Body of pancreas (tissue), 4 donors: ENCODE measurements around the gene NSUN6. TPM values are rescaled to one million over a fixed set of nuclear protein-coding genes. Genes with fewer than 3 reads are reported as not detected.
"Not testable (repeated sequence)": the region's sequence is repeated elsewhere in the genome, so short reads cannot be mapped to it uniquely, and the experiment has no call there.

Source experiments
- ATAC-seq: fragments of 150-250 bp; one replicate; pipeline ENCODE4 v1.9.1; 2016
- DNase-seq, 4 donors: peaks; one replicate each; pipeline ENCODE4 v3.0.0-alpha.2; 2019
- H3K27ac ChIP-seq, 4 donors: fragments of 200-600 bp; sonication (generic); 1 replicate in 3 of 4; 2 replicates in 1 of 4; pipeline versions ENCODE4 v1.5.1 to v1.6.1; 2016 to 2019; ENCODE audit warnings: mild to moderate bottlenecking in 1 of 4, mixed read lengths in 1 of 4, moderate library complexity in 1 of 4
- H3K27me3 ChIP-seq, 2 donors: fragments of 200-600 bp; sonication (generic); one replicate each; pipeline ENCODE4 v1.6.0; 2016; ENCODE audit warnings: mild to moderate bottlenecking in 1 of 2
- H3K36me3 ChIP-seq, 2 donors: fragments of 200-600 bp; sonication (generic); replicated peaks in 1 of 2; 2 replicates each; pipeline ENCODE4 v1.5.1; 2016; ENCODE audit warnings: low read depth in 2 of 2; ENCODE audit not compliant: insufficient read depth in 1 of 2
- H3K4me1 ChIP-seq: fragments of 200-600 bp; sonication (generic); one replicate; pipeline ENCODE4 v1.6.0; 2016
- H3K4me3 ChIP-seq, 2 donors: fragments of 200-600 bp; sonication (generic); 1 replicate in 1 of 2; 2 replicates in 1 of 2; pipeline ENCODE4 v1.5.1; 2016 to 2019
- H3K9me3 ChIP-seq, 3 donors: fragments of 200-600 bp; sonication (generic); 1 replicate in 2 of 3; 2 replicates in 1 of 3; pipeline ENCODE4 v1.5.1; 2016
- POLR2A ChIP-seq, 3 donors: fragments of 450-650 bp; IDR thresholded peaks; one replicate each; pipeline ENCODE4 v1.6.1; 2016; ENCODE audit warnings: antibody characterized with exemption in 3 of 3, mild to moderate bottlenecking in 2 of 3
- WGBS, 2 donors: methylation state at CpG; one replicate each; pipeline ENCODE4 v1.1.5; 2017; 5-methylcytosine and 5-hydroxymethylcytosine counted together
- intact Hi-C: fragments of 100-400 bp; cut with DNase I; formaldehyde crosslinking; loops from one replicate; pipeline ENCODE4 v1.15.1; 2023
- total RNA-seq, 2 donors: library from RNA; depleted of rRNA; stranded (reverse); fragments of >200 nt; gene quantifications; one replicate each; pipeline ENCODE4 v1.1.0, GENCODE V29; 2016
- TF ChIP-seq, protein P1 (sequence below), 7 experiments: fragments of 450-650 bp in 4 of 7; fragments of 200-600 bp in 3 of 7; sonication (generic) in 3 of 7; IDR thresholded peaks; one replicate each; pipeline ENCODE4 v1.5.1; 2016 to 2019; ENCODE audit warnings: antibody characterized with exemption in 7 of 7

NSUN6 gene
- total RNA-seq, 2 donors from 2014 or later: 19.5 to 21.4 TPM

DNA sequence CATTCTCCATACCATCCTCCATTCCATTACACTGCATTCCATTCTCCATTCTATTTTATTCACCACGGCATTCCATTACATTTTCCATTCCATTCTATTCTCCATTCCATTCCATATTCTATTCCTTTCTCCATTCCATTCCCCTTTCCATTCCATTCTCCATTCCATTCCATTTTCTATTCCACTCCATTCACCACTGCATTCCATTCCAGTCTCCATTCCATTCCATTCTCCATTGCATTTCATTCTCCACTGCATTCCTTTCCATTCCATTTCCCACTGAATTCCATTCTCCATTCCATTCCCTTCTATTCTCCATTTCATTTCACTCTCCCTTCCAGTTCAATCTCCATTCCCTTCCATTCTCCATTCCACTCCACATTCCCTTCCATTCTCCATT, 79.6 kb downstream of the NSUN6 start:
- no peak overlapping the region for H3K4me3 ChIP-seq
- no peaks in the 10 kb centered on the region for H3K36me3 ChIP-seq
- H3K27ac ChIP-seq: no peak overlapping the region
- DNase-seq: no peak
- whole genome bisulfite sequencing, 2 donors: 97 to 100% methylated on average over 1 of the region's 1 CpG
- H3K4me1 ChIP-seq: no peaks in the 10 kb centered on the region
- no peak for ATAC-seq
- intact Hi-C loops: no loop called here
- no peaks in the 10 kb centered on the region for H3K27me3 ChIP-seq
- H3K9me3 ChIP-seq: no peaks in the 10 kb centered on the region
- TF ChIP-seq, protein P1, sequence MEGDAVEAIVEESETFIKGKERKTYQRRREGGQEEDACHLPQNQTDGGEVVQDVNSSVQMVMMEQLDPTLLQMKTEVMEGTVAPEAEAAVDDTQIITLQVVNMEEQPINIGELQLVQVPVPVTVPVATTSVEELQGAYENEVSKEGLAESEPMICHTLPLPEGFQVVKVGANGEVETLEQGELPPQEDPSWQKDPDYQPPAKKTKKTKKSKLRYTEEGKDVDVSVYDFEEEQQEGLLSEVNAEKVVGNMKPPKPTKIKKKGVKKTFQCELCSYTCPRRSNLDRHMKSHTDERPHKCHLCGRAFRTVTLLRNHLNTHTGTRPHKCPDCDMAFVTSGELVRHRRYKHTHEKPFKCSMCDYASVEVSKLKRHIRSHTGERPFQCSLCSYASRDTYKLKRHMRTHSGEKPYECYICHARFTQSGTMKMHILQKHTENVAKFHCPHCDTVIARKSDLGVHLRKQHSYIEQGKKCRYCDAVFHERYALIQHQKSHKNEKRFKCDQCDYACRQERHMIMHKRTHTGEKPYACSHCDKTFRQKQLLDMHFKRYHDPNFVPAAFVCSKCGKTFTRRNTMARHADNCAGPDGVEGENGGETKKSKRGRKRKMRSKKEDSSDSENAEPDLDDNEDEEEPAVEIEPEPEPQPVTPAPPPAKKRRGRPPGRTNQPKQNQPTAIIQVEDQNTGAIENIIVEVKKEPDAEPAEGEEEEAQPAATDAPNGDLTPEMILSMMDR (IDR thresholded peaks at IDR 0.05): no peak

DNA sequence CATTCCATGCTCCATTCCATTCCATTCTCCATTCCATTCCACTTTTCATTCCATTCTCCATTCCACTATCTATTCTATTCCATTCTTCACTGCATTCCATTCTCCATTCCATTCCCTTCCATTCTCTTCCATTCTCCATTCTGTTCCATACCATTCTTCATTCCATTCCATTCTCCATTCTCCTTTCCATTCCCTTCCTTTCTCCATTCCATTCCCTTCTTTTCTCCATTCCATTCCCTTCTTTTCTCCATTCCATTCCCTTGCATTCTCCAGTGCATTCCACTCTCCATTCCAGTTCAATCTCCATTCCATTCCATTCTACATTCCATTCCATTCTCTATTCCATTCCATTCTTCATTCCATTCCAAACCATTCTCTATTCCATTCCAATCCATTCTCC, 80.3 kb downstream of the NSUN6 start:
- DNase-seq (no peak), ATAC-seq (no peak)
- no peak overlapping the region for H3K27ac ChIP-seq
- H3K4me1 ChIP-seq: no peaks in the 10 kb centered on the region
- no peaks in the 10 kb centered on the region for H3K9me3 ChIP-seq
- H3K36me3 ChIP-seq: no peaks in the 10 kb centered on the region
- H3K27me3 ChIP-seq: no peaks in the 10 kb centered on the region
- TF ChIP-seq POLR2A (IDR thresholded peaks at IDR 0.05): no peak
- TF ChIP-seq, protein P1 (IDR thresholded peaks at IDR 0.05): no peak
- intact Hi-C loops: no loop called here
- no peak overlapping the region for H3K4me3 ChIP-seq

DNA sequence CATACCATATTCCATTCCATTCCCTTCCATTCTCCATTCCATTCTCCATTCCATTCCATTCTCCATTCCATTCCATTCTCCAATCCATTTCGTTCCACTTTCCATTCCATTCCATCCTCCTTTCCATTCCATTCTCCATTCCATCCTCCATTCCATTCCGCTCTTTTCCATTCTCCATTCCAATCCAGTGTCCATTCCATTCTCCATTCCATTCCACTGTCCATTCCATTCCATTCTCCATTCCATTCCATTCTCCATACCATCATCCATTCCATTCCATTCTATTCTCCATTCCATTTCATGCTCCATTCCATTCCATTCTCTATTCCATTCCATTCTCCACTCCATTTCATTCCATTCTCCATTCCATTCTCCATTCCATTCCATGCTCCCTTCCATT, 81.0 kb downstream of the NSUN6 start:
- intact Hi-C loops, H3K9me3 ChIP-seq, H3K27ac ChIP-seq, H3K36me3 ChIP-seq, ATAC-seq, H3K4me3 ChIP-seq, DNase-seq, H3K27me3 ChIP-seq, H3K4me1 ChIP-seq: not testable (repeated sequence)
- 93 to 100% methylated on average over 2 of the region's 2 CpGs for WGBS, 2 donors

DNA sequence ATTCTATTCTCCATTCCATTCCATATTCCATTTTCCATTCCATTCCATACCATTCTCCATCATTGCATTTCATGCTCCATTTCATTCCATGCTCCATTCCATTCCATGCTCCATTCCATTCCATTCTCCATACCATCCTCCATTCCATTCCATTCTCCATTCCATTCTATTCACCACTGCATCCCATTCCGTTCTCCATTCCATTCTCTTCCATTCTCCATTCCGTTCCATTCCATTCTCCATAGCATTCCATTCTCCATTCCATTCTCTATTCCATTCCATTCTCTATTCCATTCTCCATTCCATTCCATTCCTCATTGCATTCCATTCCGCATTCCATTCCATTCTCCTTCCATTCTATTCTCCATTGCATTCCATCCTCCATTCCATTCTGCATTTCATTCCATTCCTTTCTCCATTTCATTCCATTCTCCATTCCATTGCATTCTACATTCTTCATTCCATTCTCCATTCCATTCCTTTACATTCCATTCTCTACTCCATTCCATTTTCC, 84.0 kb downstream of the NSUN6 start:
- 97 to 99% methylated on average over 3 of the region's 3 CpGs for WGBS, 2 donors
- no peak for ATAC-seq

DNA sequence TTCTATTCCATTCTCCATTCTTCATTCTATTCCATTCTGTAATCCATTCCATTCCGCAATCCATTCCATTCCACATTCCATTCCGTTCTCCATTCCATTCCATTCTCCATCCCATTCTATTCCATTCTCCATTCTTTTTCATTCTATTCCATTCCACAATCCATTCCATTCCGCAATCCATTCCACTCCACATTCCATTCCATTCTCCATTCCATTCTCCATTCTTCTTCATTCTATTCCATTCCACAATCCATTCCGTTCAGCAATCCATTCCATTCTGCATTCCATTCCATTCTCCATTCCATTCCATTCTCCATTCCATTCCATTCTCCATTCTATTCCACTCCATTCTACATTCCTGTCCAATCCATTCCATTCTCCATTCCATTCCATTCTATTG, 85.2 kb downstream of the NSUN6 start:
- 77 to 92% methylated on average over 4 of the region's 4 CpGs for WGBS, 2 donors
- H3K4me3 ChIP-seq: no peak overlapping the region
- no peaks in the 10 kb centered on the region for H3K36me3 ChIP-seq
- no peak for TF ChIP-seq POLR2A (IDR thresholded peaks at IDR 0.05)
- TF ChIP-seq, protein P1 (IDR thresholded peaks at IDR 0.05): no peak
- no peaks in the 10 kb centered on the region for H3K9me3 ChIP-seq
- ATAC-seq: no peak
- no peaks in the 10 kb centered on the region for H3K27me3 ChIP-seq
- no peak for DNase-seq
- no peak overlapping the region for H3K27ac ChIP-seq
- no peaks in the 10 kb centered on the region for H3K4me1 ChIP-seq
- intact Hi-C loops: no loop called here

More for the DNA sequence above, 84.0 kb downstream of the NSUN6 start:
- H3K27ac ChIP-seq: no peak overlapping the region
- no peaks in the 10 kb centered on the region for H3K36me3 ChIP-seq
- TF ChIP-seq, protein P1 (IDR thresholded peaks at IDR 0.05): no peak
- H3K4me3 ChIP-seq: no peak overlapping the region
- intact Hi-C loops: no loop called here
- H3K27me3 ChIP-seq: no peaks in the 10 kb centered on the region
- DNase-seq: no peak
- H3K9me3 ChIP-seq: no peaks in the 10 kb centered on the region
- no peaks in the 10 kb centered on the region for H3K4me1 ChIP-seq
